ENCODE data around the gene TEX44.

Gene TEX44

GRCh38 chr2:231601356-231602229 lies 8.9 kb downstream of the TEX44 start:
- no peak overlapping the region for H3K4me3 ChIP-seq (ENCODE audit: low read depth in 1 of 2, low read length in 1 of 2)
- no peaks in the 10 kb centered on the region for H3K36me3 ChIP-seq
- H3K4me1 ChIP-seq (ENCODE audit: control insufficient read depth in 1 of 2, insufficient read depth in 1 of 2, low read depth in 1 of 2, low read length in 1 of 2) = peaks cover 12 to 14% of the 10 kb centered on the region in 2 experiments
- H3K27ac ChIP-seq = no peak overlapping the region
- no peaks in the 10 kb centered on the region for H3K9me3 ChIP-seq
- H3K27me3 ChIP-seq = peaks cover 27% of the 10 kb centered on the region
- TF ChIP-seq CTCF (IDR thresholded peaks at IDR 0.05) = peak; percentile 91

- H3K27ac ChIP-seq = no peak overlapping the region
- TF ChIP-seq CTCF (IDR thresholded peaks at IDR 0.05) = no peak
- no peak overlapping the region for H3K4me3 ChIP-seq (ENCODE audit: low read depth in 1 of 2, low read length in 1 of 2)
- no peaks in the 10 kb centered on the region for H3K9me3 ChIP-seq
- no peaks in the 10 kb centered on the region for H3K36me3 ChIP-seq
- H3K27me3 ChIP-seq = peaks cover 27% of the 10 kb centered on the region
- H3K4me1 ChIP-seq (ENCODE audit: control insufficient read depth in 1 of 2, insufficient read depth in 1 of 2, low read depth in 1 of 2, low read length in 1 of 2) = peaks cover 12 to 14% of the 10 kb centered on the region in 2 experiments
Observed at GRCh38 chr2:231602859-231603467, 10.3 kb downstream of the TEX44 start.

- peaks cover 27% of the 10 kb centered on the region for H3K27me3 ChIP-seq
- H3K4me1 ChIP-seq (ENCODE audit: control insufficient read depth in 1 of 2, insufficient read depth in 1 of 2, low read depth in 1 of 2, low read length in 1 of 2) = peaks cover 12 to 14% of the 10 kb centered on the region in 2 experiments
- peak overlapping the region; percentile 81 for H3K27ac ChIP-seq
- H3K36me3 ChIP-seq = no peaks in the 10 kb centered on the region
- TF ChIP-seq CTCF (IDR thresholded peaks at IDR 0.05) = no peak
- H3K9me3 ChIP-seq = no peaks in the 10 kb centered on the region
- H3K4me3 ChIP-seq (ENCODE audit: low read depth in 1 of 2, low read length in 1 of 2) = peak overlapping the region; percentile 69 to 72
Observed at GRCh38 chr2:231604101-231604684, 11.5 kb downstream of the TEX44 start.

- H3K27ac ChIP-seq = peak overlapping the region; percentile 81
- H3K36me3 ChIP-seq = no peaks in the 10 kb centered on the region
- peak; percentile 47 for TF ChIP-seq CTCF (IDR thresholded peaks at IDR 0.05)
- H3K4me1 ChIP-seq (ENCODE audit: control insufficient read depth in 1 of 2, insufficient read depth in 1 of 2, low read depth in 1 of 2, low read length in 1 of 2) = peaks cover 12 to 14% of the 10 kb centered on the region in 2 experiments
- H3K27me3 ChIP-seq = peaks cover 27% of the 10 kb centered on the region
- H3K9me3 ChIP-seq = no peaks in the 10 kb centered on the region
- H3K4me3 ChIP-seq (ENCODE audit: low read depth in 1 of 2, low read length in 1 of 2) = peak overlapping the region; percentile 69 to 72
Observed at GRCh38 chr2:231604685-231605606, 12.3 kb downstream of the TEX44 start.

- no peaks in the 10 kb centered on the region for H3K36me3 ChIP-seq
- peak overlapping the region; percentile 81 for H3K27ac ChIP-seq
- H3K4me3 ChIP-seq (ENCODE audit: low read depth in 1 of 2, low read length in 1 of 2) = no peak overlapping the region
- peaks cover 27% of the 10 kb centered on the region for H3K27me3 ChIP-seq
- TF ChIP-seq CTCF (IDR thresholded peaks at IDR 0.05) = no peak
- no peaks in the 10 kb centered on the region for H3K9me3 ChIP-seq
- peaks cover 12 to 14% of the 10 kb centered on the region in 2 experiments for H3K4me1 ChIP-seq (ENCODE audit: control insufficient read depth in 1 of 2, insufficient read depth in 1 of 2, low read depth in 1 of 2, low read length in 1 of 2)
Observed at GRCh38 chr2:231605607-231606091, 13.0 kb downstream of the TEX44 start.
